GM12872 (cell line): Measurements from ENCODE around the gene IDI1.

Experiments used
- CTCF ChIP-seq: IDR thresholded peaks from 3 replicates; pipeline ENCODE4 v1.5.1; 2011; ENCODE audit warnings: low read depth, mild to moderate bottlenecking, low read length, moderate library complexity; ENCODE audit not compliant: insufficient read depth

The IDI1 gene

GRCh38 chr10:1074052-1074747, 25.3 kb upstream of the IDI1 start:
- TF ChIP-seq CTCF, result peak; percentile 25; the same call in 2 of the 3 replicates

GRCh38 chr10:1070919-1071318, 22.0 kb upstream of the IDI1 start:
- no peak for TF ChIP-seq CTCF

- no peak for TF ChIP-seq CTCF
Observed at GRCh38 chr10:1068380-1069361, 19.8 kb upstream of the IDI1 start.

GRCh38 chr10:1064964-1065247, 16.0 kb upstream of the IDI1 start:
- no peak for TF ChIP-seq CTCF

GRCh38 chr10:1063232-1063865, 14.4 kb upstream of the IDI1 start:
- no peak for TF ChIP-seq CTCF

GRCh38 chr10:1061930-1062774, 13.2 kb upstream of the IDI1 start:
- no peak for TF ChIP-seq CTCF
